H1 (cell line): Measurements from ENCODE around the gene ZNF562. TPM values are rescaled to one million over a fixed set of nuclear protein-coding genes. Genes with fewer than 3 reads are reported as not detected.
A peak's percentile ranks its signal among the peaks of the same experiment; 100 is the strongest.

Experiments
- ATF3 ChIP-seq: IDR thresholded peaks from 2 replicates; pipeline ENCODE4 v1.6.1; 2011; ENCODE audit warnings: low read depth, mild to moderate bottlenecking, low read length; ENCODE audit not compliant: insufficient read depth
- BACH1 ChIP-seq: IDR thresholded peaks from 2 replicates; pipeline ENCODE4 v1.6.1; 2012; ENCODE audit warnings: low read length, improper control_type of control experiment
- BCL11A ChIP-seq, 2 experiments: IDR thresholded peaks; one replicate each; pipeline ENCODE4 v1.6.1; 2011; ENCODE audit warnings: low read depth in 2 of 2, low read length in 2 of 2, mild to moderate bottlenecking in 2 of 2
- CEBPB ChIP-seq: IDR thresholded peaks from 2 replicates; pipeline ENCODE4 v1.6.1; 2012; ENCODE audit warnings: low read depth, low read length
- CHD1 ChIP-seq: IDR thresholded peaks from 2 replicates; pipeline ENCODE4 v1.6.1; 2012; ENCODE audit warnings: low read depth, low read length, improper control_type of control experiment
- CTCF ChIP-seq, 3 experiments: IDR thresholded peaks; 1 replicate in 2 of 3; 2 replicates in 1 of 3; pipeline versions ENCODE4 v1.5.1 to v1.6.1; 2011; ENCODE audit warnings: low read length in 3 of 3, mild to moderate bottlenecking in 3 of 3, inconsistent platforms in 2 of 3, low read depth in 1 of 3, moderate library complexity in 1 of 3; ENCODE audit not compliant: insufficient read depth in 1 of 3; ENCODE audit errors: control extremely low read depth in 1 of 3
- EGR1 ChIP-seq: IDR thresholded peaks from 2 replicates; pipeline ENCODE4 v1.6.1; 2011; ENCODE audit warnings: low read depth, low read length, borderline replicate concordance
- EZH2 ChIP-seq: fragments of 200-600 bp; sonication (generic); IDR thresholded peaks from 2 replicates; pipeline ENCODE4 v1.7.1; 2012; ENCODE audit warnings: low read depth, mild to moderate bottlenecking, moderate library complexity, low read length, inconsistent platforms; ENCODE audit not compliant: severe bottlenecking
- JUND ChIP-seq: IDR thresholded peaks from 2 replicates; pipeline ENCODE4 v1.6.1; 2011; ENCODE audit warnings: mild to moderate bottlenecking, improper control_type of control experiment, low read length
- MAX ChIP-seq: IDR thresholded peaks from 2 replicates; pipeline ENCODE4 v1.6.1; 2012; ENCODE audit warnings: inconsistent platforms
- RBBP5 ChIP-seq: IDR thresholded peaks from 2 replicates; pipeline ENCODE4 v1.7.1; 2012; ENCODE audit warnings: low read depth, mild to moderate bottlenecking, inconsistent platforms, low read length, moderate library complexity, borderline replicate concordance
- RXRA ChIP-seq: IDR thresholded peaks from 2 replicates; pipeline ENCODE4 v1.6.1; 2011; ENCODE audit warnings: low read depth, mild to moderate bottlenecking, low read length, moderate library complexity; ENCODE audit not compliant: insufficient read depth
- SIX5 ChIP-seq: IDR thresholded peaks from 2 replicates; pipeline ENCODE4 v1.6.1; 2011; ENCODE audit warnings: mild to moderate bottlenecking, low read depth, low read length
- SUZ12 ChIP-seq: fragments of 200-600 bp; sonication (generic); IDR thresholded peaks from 2 replicates; pipeline ENCODE4 v1.6.1; 2012; ENCODE audit warnings: mild to moderate bottlenecking, inconsistent platforms, low read length, moderate library complexity, mixed read lengths
- TAF7 ChIP-seq: optimal IDR thresholded peaks from 2 replicates; pipeline ENCODE3; 2011; ENCODE audit warnings: low read depth, mild to moderate bottlenecking, inconsistent platforms, low read length, moderate library complexity, borderline replicate concordance
- TCF12 ChIP-seq: IDR thresholded peaks from 2 replicates; pipeline ENCODE4 v1.6.1; 2011; ENCODE audit warnings: low read depth, mild to moderate bottlenecking, low read length
- TEAD4 ChIP-seq: IDR thresholded peaks from 2 replicates; pipeline ENCODE4 v1.6.1; 2012; ENCODE audit warnings: low read depth, low read length, inconsistent platforms, mixed read lengths
- polyA plus RNA-seq, 7 experiments: library from polyadenylated mRNA; depleted of rRNA in 3 of 7; stranded (reverse) in 5 of 7; unstranded in 2 of 7; fragments of >200 nt in 5 of 7; fragments of 200-250 nt in 2 of 7; gene quantifications; 1 replicate in 5 of 7; 2 replicates in 1 of 7; 4 replicates in 1 of 7; pipeline versions ENCODE4 v1.2.1 to v1.2.3, GENCODE V29; 2011 to 2013; ENCODE audit warnings: missing spikeins in 2 of 7, mixed read lengths in 2 of 7
- total RNA-seq: library from RNA; stranded (reverse); fragmentation: NEBNext Ultra II Directional; extraction: Animal tissue kit (Norgen Biotek cat#: 25700); gene quantifications from 2 replicates; pipeline ENCODE4 v1.2.1, GENCODE V29; 2021

ZNF562 gene
- total and polyA plus RNA-seq, 2 of the 8 experiments (the other 6 are each of a cell fraction or from before 2014, with no cell fraction given) = 0.12 to 2.5 TPM

- TF ChIP-seq CHD1 = no peak
- no peak for TF ChIP-seq BACH1
- no peak for TF ChIP-seq SUZ12
- no peak for TF ChIP-seq SIX5
- peak; percentile 43 for TF ChIP-seq TAF7
- no peak; the same call in 1 of the 2 replicates for TF ChIP-seq RBBP5
- no peak for TF ChIP-seq BCL11A (IDR thresholded peaks at IDR 0.05; ENCODE audit: low read depth in 2 of 2, low read length in 2 of 2)
- TF ChIP-seq CEBPB = 0 out of 2 replicates have a peak, but pooled peaks have one; percentile 3
- TF ChIP-seq EZH2 = no peak
- no peak for TF ChIP-seq TEAD4
- TF ChIP-seq RXRA = no peak
- TF ChIP-seq ATF3 = no peak
- TF ChIP-seq JUND = peak; percentile 80
- no peak for TF ChIP-seq TCF12
- no peak for TF ChIP-seq EGR1
- TF ChIP-seq MAX = no peak
- TF ChIP-seq CTCF (IDR thresholded peaks at IDR 0.05; ENCODE audit: control extremely low read depth in 1 of 3, insufficient read depth in 1 of 3, low read depth in 1 of 3, low read length in 3 of 3) = no peak
Observed at GRCh38 chr19:9621156-9622037, 53.5 kb downstream of the ZNF562 start, which contains the start of gene ZNF561 (continued).
